H1 (cell line): ENCODE measurements around the gene PRKCH. TPM values are rescaled to one million over a fixed set of nuclear protein-coding genes. Genes with fewer than 3 reads are reported as not detected.

Source experiments
- CTCF ChIA-PET: fragments of 300-600 bp; sonication (Branson Sonifier 250); formaldehyde crosslinking; loops from one replicate; lab custom pipeline; 2021; ENCODE audit not compliant: partially characterized antibody; lab: Charles Lee
- POLR2A ChIA-PET: fragments of 300-600 bp; sonication (Branson Sonifier 250); formaldehyde crosslinking; loops from one replicate; lab custom pipeline; 2021; ENCODE audit warnings: inconsistent platforms; ENCODE audit not compliant: partially characterized antibody; lab: Charles Lee
- DNase-seq, 2 experiments: peaks; one replicate each; pipeline versions ENCODE4 v3.0.0 to v3.0.0-alpha.2; 2010 to 2022; ENCODE audit warnings: low spot score in 2 of 2, low read depth in 1 of 2, mixed read lengths in 1 of 2
- FAIRE-seq: peaks from 2 replicates; lab custom pipeline; 2011; peaks lifted over from hg19 to GRCh38; lab: Jason Lieb, UNC
- H2AFZ ChIP-seq: 2 replicates; pipeline ENCODE4 v1.8.1; 2012; ENCODE audit warnings: low read length, inconsistent platforms
- H2AK5ac ChIP-seq: 2 replicates; pipeline ENCODE4 v1.6.1; 2013; ENCODE audit warnings: low read depth, low read length
- H2BK120ac ChIP-seq: replicated peaks from 2 replicates; pipeline ENCODE3; 2013; ENCODE audit warnings: low read depth, low read length, inconsistent platforms
- H2BK12ac ChIP-seq: 2 replicates; pipeline ENCODE4 v1.6.1; 2013; ENCODE audit warnings: low read depth, low read length
- H2BK15ac ChIP-seq: 2 replicates; pipeline ENCODE4 v1.6.1; 2013; ENCODE audit warnings: low read length
- H2BK20ac ChIP-seq: 2 replicates; pipeline ENCODE4 v1.6.1; 2013; ENCODE audit warnings: low read length
- H2BK5ac ChIP-seq: 2 replicates; pipeline ENCODE4 v1.6.1; 2013; ENCODE audit warnings: low read depth, low read length
- H3K14ac ChIP-seq: 2 replicates; pipeline ENCODE4 v1.6.1; 2013; ENCODE audit warnings: inconsistent platforms; ENCODE audit not compliant: insufficient read length
- H3K18ac ChIP-seq: 2 replicates; pipeline ENCODE4 v1.6.1; 2013; ENCODE audit warnings: low read length; ENCODE audit errors: extremely low read depth
- H3K23ac ChIP-seq: 2 replicates; pipeline ENCODE4 v1.6.1; 2013; ENCODE audit warnings: inconsistent platforms; ENCODE audit not compliant: insufficient read length
- H3K23me2 ChIP-seq: 2 replicates; pipeline ENCODE4 v1.6.1; 2013; ENCODE audit warnings: low read depth, low read length
- H3K27ac ChIP-seq: 2 replicates; pipeline ENCODE4 v1.6.1; 2011; ENCODE audit warnings: low read depth, low read length, inconsistent platforms
- H3K27me3 ChIP-seq, 4 experiments: replicated peaks in 1 of 4; 1 replicate in 1 of 4; 2 replicates in 3 of 4; pipeline versions ENCODE4 v1.6.1 to v1.8.1; 2011 to 2013; ENCODE audit warnings: low read length in 3 of 4, mild to moderate bottlenecking in 3 of 4, inconsistent platforms in 2 of 4, mixed read lengths in 2 of 4, moderate library complexity in 1 of 4; ENCODE audit not compliant: control insufficient read depth in 3 of 4, insufficient read depth in 3 of 4; ENCODE audit errors: extremely low read depth in 1 of 4
- H3K36me3 ChIP-seq, 4 experiments: 2 replicates each; pipeline versions ENCODE4 v1.6.1 to v1.8.1; 2011 to 2013; ENCODE audit warnings: mild to moderate bottlenecking in 4 of 4, low read length in 3 of 4, moderate library complexity in 2 of 4, control low read depth in 1 of 4, inconsistent platforms in 1 of 4; ENCODE audit not compliant: insufficient read depth in 4 of 4, control insufficient read depth in 2 of 4
- H3K4ac ChIP-seq: replicated peaks from 2 replicates; pipeline ENCODE3; 2013; ENCODE audit warnings: low read length, low read depth, mixed read lengths, inconsistent platforms; ENCODE audit not compliant: insufficient read length
- H3K4me1 ChIP-seq, 4 experiments: replicated peaks in 1 of 4; 1 replicate in 1 of 4; 2 replicates in 3 of 4; pipeline versions ENCODE4 v1.6.1 to v1.8.1; 2011 to 2013; ENCODE audit warnings: low read length in 3 of 4, inconsistent platforms in 2 of 4, mixed read lengths in 1 of 4; ENCODE audit not compliant: insufficient read depth in 4 of 4, control insufficient read depth in 3 of 4
- H3K4me2 ChIP-seq, 2 experiments: 2 replicates each; pipeline versions ENCODE4 v1.6.1 to v1.8.1; 2011 to 2013; ENCODE audit warnings: low read depth in 2 of 2, low read length in 2 of 2, control low read depth in 1 of 2, inconsistent platforms in 1 of 2, mild to moderate bottlenecking in 1 of 2; ENCODE audit not compliant: insufficient read depth in 1 of 2
- H3K4me3 ChIP-seq, 4 experiments: fragments of 200-600, 300-600 bp in 1 of 4; sonication (generic), shearing (Covaris generic), sonication (Bioruptor Twin) in 1 of 4; 2 replicates each; pipeline versions ENCODE4 v1.5.1 to v1.8.1; 2011 to 2016; ENCODE audit warnings: low read length in 4 of 4, low read depth in 3 of 4, control low read depth in 2 of 4, inconsistent platforms in 2 of 4, mild to moderate bottlenecking in 2 of 4, mixed read lengths in 1 of 4, moderate library complexity in 1 of 4; ENCODE audit not compliant: insufficient read depth in 2 of 4; ENCODE audit errors: extremely low read depth in 1 of 4
- H3K56ac ChIP-seq: replicated peaks from 2 replicates; pipeline ENCODE3; 2013; ENCODE audit warnings: low read depth, mild to moderate bottlenecking, mixed read lengths, low read length, inconsistent platforms; ENCODE audit not compliant: insufficient read length
- H3K79me1 ChIP-seq: 2 replicates; pipeline ENCODE4 v1.6.1; 2013; ENCODE audit warnings: low read depth, low read length, control low read depth
- H3K79me2 ChIP-seq, 2 experiments: 2 replicates each; pipeline versions ENCODE4 v1.6.1 to v1.8.1; 2012 to 2013; ENCODE audit warnings: low read length in 2 of 2, mild to moderate bottlenecking in 2 of 2, inconsistent platforms in 1 of 2; ENCODE audit not compliant: insufficient read depth in 2 of 2, control insufficient read depth in 1 of 2
- H3K9ac ChIP-seq, 4 experiments: replicated peaks in 1 of 4; 1 replicate in 1 of 4; 2 replicates in 3 of 4; pipeline versions ENCODE4 v1.6.1 to v1.8.1; 2011 to 2013; ENCODE audit warnings: low read depth in 3 of 4, low read length in 3 of 4, control low read depth in 2 of 4, mild to moderate bottlenecking in 2 of 4, moderate library complexity in 2 of 4, inconsistent platforms in 1 of 4; ENCODE audit errors: extremely low read depth in 1 of 4
- H3K9me3 ChIP-seq, 2 experiments: 2 replicates each; pipeline versions ENCODE4 v1.6.1 to v1.8.1; 2012 to 2013; ENCODE audit warnings: mild to moderate bottlenecking in 2 of 2, moderate library complexity in 2 of 2, control low read depth in 1 of 2, inconsistent platforms in 1 of 2, low read depth in 1 of 2, low read length in 1 of 2, mixed read lengths in 1 of 2; ENCODE audit not compliant: insufficient read depth in 2 of 2
- H4K20me1 ChIP-seq, 2 experiments: replicated peaks in 1 of 2; 2 replicates each; pipeline versions ENCODE3 to v1.8.1; 2011 to 2013; ENCODE audit warnings: inconsistent platforms in 2 of 2, low read length in 2 of 2, mild to moderate bottlenecking in 1 of 2; ENCODE audit not compliant: insufficient read depth in 2 of 2, control insufficient read depth in 1 of 2
- H4K5ac ChIP-seq: 2 replicates; pipeline ENCODE4 v1.6.1; 2013; ENCODE audit warnings: low read length, low read depth, mixed read lengths, inconsistent platforms; ENCODE audit not compliant: insufficient read length
- H4K8ac ChIP-seq: 2 replicates; pipeline ENCODE4 v1.8.0; 2013; ENCODE audit warnings: mild to moderate bottlenecking, moderate library complexity, low read length, inconsistent platforms; ENCODE audit not compliant: insufficient read depth; ENCODE audit errors: extremely low read depth
- H4K91ac ChIP-seq: replicated peaks from 2 replicates; pipeline ENCODE3; 2013; ENCODE audit warnings: low read length, mixed read lengths, inconsistent platforms; ENCODE audit not compliant: insufficient read length
- ASH2L ChIP-seq: fragments of 200-600, 300-600 bp; sonication (generic); IDR thresholded peaks from one replicate; pipeline ENCODE4 v1.7.1; 2017; ENCODE audit warnings: low read length
- NRF1 ChIP-seq: IDR thresholded peaks from 2 replicates; pipeline ENCODE4 v1.6.1; 2011; ENCODE audit warnings: mild to moderate bottlenecking, low read depth, low read length, improper control_type of control experiment
- RAD21 ChIP-seq, 2 experiments: IDR thresholded peaks in 1 of 2; conservative IDR thresholded peaks in 1 of 2; 2 replicates each; pipeline ENCODE4 v1.6.1; 2011; ENCODE audit warnings: low read depth in 2 of 2, low read length in 2 of 2, improper control_type of control experiment in 1 of 2, inconsistent platforms in 1 of 2, mild to moderate bottlenecking in 1 of 2, moderate library complexity in 1 of 2
- TAF7 ChIP-seq: optimal IDR thresholded peaks from 2 replicates; pipeline ENCODE3; 2011; ENCODE audit warnings: low read depth, mild to moderate bottlenecking, inconsistent platforms, low read length, moderate library complexity, borderline replicate concordance
- TCF12 ChIP-seq: IDR thresholded peaks from 2 replicates; pipeline ENCODE4 v1.6.1; 2011; ENCODE audit warnings: low read depth, mild to moderate bottlenecking, low read length
- YY1 ChIP-seq: IDR thresholded peaks from 2 replicates; pipeline ENCODE4 v1.6.1; 2011; ENCODE audit warnings: low read depth, mild to moderate bottlenecking, low read length
- WGBS, 2 experiments: shearing (Covaris generic) in 1 of 2; methylation state at CpG; one replicate each; pipeline versions ENCODE4 v1.1.6 to v1.1.7; 2013 to 2015; ENCODE audit warnings: low lambda C conversion rate in 2 of 2, mixed read lengths in 2 of 2, inconsistent platforms in 1 of 2, low coverage in 1 of 2, missing lambda C conversion rate in 1 of 2; ENCODE audit not compliant: insufficient replicate concordance in 2 of 2, insufficient coverage in 1 of 2, insufficient read length in 1 of 2; ENCODE audit errors: extremely low coverage in 1 of 2, missing lambda C conversion rate in 1 of 2; 5-methylcytosine and 5-hydroxymethylcytosine counted together
- polyA plus RNA-seq, 7 experiments: library from polyadenylated mRNA; depleted of rRNA in 3 of 7; stranded (reverse) in 5 of 7; unstranded in 2 of 7; fragments of >200 nt in 5 of 7; fragments of 200-250 nt in 2 of 7; gene quantifications; 1 replicate in 5 of 7; 2 replicates in 1 of 7; 4 replicates in 1 of 7; pipeline versions ENCODE4 v1.2.1 to v1.2.3, GENCODE V29; 2011 to 2013; ENCODE audit warnings: missing spikeins in 2 of 7, mixed read lengths in 2 of 7
- total RNA-seq: library from RNA; stranded (reverse); fragmentation: NEBNext Ultra II Directional; extraction: Animal tissue kit (Norgen Biotek cat#: 25700); gene quantifications from 2 replicates; pipeline ENCODE4 v1.2.1, GENCODE V29; 2021
- TF ChIP-seq, protein P1 (sequence below), 3 experiments: IDR thresholded peaks; 1 replicate in 2 of 3; 2 replicates in 1 of 3; pipeline versions ENCODE4 v1.5.1 to v1.6.1; 2011; ENCODE audit warnings: low read length in 3 of 3, mild to moderate bottlenecking in 3 of 3, inconsistent platforms in 2 of 3, low read depth in 1 of 3, moderate library complexity in 1 of 3; ENCODE audit not compliant: insufficient read depth in 1 of 3; ENCODE audit errors: control extremely low read depth in 1 of 3

The PRKCH gene
- total and polyA plus RNA-seq, 2 of the 8 experiments (the other 6 are each of a cell fraction or from before 2014, with no cell fraction given) = 6.4 to 7.0 TPM

DNA sequence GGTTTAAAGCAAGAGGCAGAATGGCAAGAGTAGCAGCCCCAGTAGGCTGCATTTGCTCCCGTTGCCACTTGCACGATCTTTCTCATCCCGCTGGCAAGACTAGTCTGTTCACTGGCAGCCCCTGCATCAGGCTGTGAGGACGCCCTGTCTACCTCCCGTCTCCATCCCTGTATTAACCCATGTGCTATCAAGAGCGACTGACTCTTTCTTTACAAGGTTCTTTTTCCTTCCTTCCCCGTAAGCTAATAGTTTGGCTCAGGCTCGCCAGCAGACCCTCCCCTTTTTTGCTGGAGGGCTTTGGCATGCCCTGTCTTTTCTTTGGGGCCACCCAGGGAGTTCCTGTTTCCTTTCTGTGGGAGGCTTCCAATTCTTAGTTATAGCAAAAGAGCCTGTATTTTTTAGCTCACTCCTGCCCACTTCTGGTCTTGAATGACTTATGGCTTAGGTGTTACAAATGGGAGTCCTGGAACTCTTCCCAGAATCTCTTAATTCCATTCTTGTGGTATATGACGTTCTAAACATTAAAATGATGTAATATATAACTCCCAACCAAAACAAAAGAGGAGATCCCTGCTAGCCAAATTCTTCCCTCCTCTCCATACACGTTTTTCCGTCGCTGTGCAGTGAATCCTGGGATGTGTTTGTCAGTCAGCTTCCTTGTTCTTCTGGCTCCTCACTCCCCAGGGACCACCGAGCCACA, 149.0 kb downstream of the PRKCH start:
- H3K4me3 ChIP-seq = peak overlapping the region in 2 of 4 experiments; percentile 12 to 39; a peak in 3 of 8 replicates
- H3K36me3 ChIP-seq = no peaks in the 10 kb centered on the region
- TF ChIP-seq TCF12 (no peak), TAF7 (no peak), YY1 (no peak), RAD21 (IDR thresholded peaks at IDR 0.05 in 1 of 2, conservative IDR thresholded peaks at IDR 0.05 in 1 of 2; ENCODE audit: low read depth in 2 of 2, low read length in 2 of 2) (peak; percentile 40 to 48; a peak in 3 of 4 replicates), NRF1 (no peak), ASH2L (peak; percentile 27)
- TF ChIP-seq, protein P1, sequence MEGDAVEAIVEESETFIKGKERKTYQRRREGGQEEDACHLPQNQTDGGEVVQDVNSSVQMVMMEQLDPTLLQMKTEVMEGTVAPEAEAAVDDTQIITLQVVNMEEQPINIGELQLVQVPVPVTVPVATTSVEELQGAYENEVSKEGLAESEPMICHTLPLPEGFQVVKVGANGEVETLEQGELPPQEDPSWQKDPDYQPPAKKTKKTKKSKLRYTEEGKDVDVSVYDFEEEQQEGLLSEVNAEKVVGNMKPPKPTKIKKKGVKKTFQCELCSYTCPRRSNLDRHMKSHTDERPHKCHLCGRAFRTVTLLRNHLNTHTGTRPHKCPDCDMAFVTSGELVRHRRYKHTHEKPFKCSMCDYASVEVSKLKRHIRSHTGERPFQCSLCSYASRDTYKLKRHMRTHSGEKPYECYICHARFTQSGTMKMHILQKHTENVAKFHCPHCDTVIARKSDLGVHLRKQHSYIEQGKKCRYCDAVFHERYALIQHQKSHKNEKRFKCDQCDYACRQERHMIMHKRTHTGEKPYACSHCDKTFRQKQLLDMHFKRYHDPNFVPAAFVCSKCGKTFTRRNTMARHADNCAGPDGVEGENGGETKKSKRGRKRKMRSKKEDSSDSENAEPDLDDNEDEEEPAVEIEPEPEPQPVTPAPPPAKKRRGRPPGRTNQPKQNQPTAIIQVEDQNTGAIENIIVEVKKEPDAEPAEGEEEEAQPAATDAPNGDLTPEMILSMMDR (IDR thresholded peaks at IDR 0.05; ENCODE audit: control extremely low read depth in 1 of 3, insufficient read depth in 1 of 3, low read depth in 1 of 3, low read length in 3 of 3) = 0 out of 4 replicates have a peak, but pooled peaks of 1 of the 3 experiments have one; percentile 12
- H3K23me2 ChIP-seq = peaks cover 4% of the 10 kb centered on the region; the same call in 1 of the 2 replicates
- H4K5ac ChIP-seq = no peak overlapping the region
- CTCF ChIA-PET = interaction anchor here (0.7 to 5.6 kb wide), 25 partner anchors 10 to 864 kb away, joined by 3 to 29 read pairs (median 4); partner anchors contain the start of gene TMEM30B
- peak overlapping the region; percentile 84 for H3K18ac ChIP-seq
- no peak for FAIRE-seq
- no peaks in the 10 kb centered on the region for H3K79me1 ChIP-seq
- no peaks in the 10 kb centered on the region for H3K9me3 ChIP-seq
- H3K23ac ChIP-seq = no peak overlapping the region
- peaks cover 4 to 21% (median 14%) of the 10 kb centered on the region in 4 experiments for H3K4me1 ChIP-seq
- H3K4me2 ChIP-seq = peak overlapping the region; percentile 45 to 59; a peak in 3 of 4 replicates
- peak overlapping the region in 1 of 4 experiments; percentile 7; a peak in 1 of 7 replicates for H3K9ac ChIP-seq
- no peak overlapping the region for H3K14ac ChIP-seq
- no peak for DNase-seq
- H2BK15ac ChIP-seq = no peak overlapping the region
- no peaks in the 10 kb centered on the region for H4K20me1 ChIP-seq
- no peaks in the 10 kb centered on the region for H3K27me3 ChIP-seq
- H2BK120ac ChIP-seq = no peak overlapping the region
- no peak overlapping the region for H2AFZ ChIP-seq
- H3K79me2 ChIP-seq = no peaks in the 10 kb centered on the region
- H2BK5ac ChIP-seq = peak overlapping the region; percentile 60; the same call in 1 of the 2 replicates
- 43% methylated on average over 13 of the region's 13 CpGs; no CpG with 5 or more reads in 1 of the 2 experiments for WGBS, 2 experiments
- H3K4ac ChIP-seq = no peak overlapping the region
- POLR2A ChIA-PET = interaction anchor here (0.9 to 2.1 kb wide), 6 partner anchors 9 to 291 kb away, joined by 3 to 9 read pairs (median 4); partner anchors contain the start of genes HIF1A and SNAPC1
- H2BK20ac ChIP-seq = peak overlapping the region; percentile 66; the same call in 1 of the 2 replicates
- H2AK5ac ChIP-seq = no peak overlapping the region
- no peak overlapping the region for H3K27ac ChIP-seq
- no peak overlapping the region for H4K8ac ChIP-seq
- no peak overlapping the region for H3K56ac ChIP-seq
- peak overlapping the region; percentile 88 for H2BK12ac ChIP-seq
- H4K91ac ChIP-seq = no peak overlapping the region
